ENCODE results near the gene PNPLA6. TPM values are rescaled to one million over a fixed set of nuclear protein-coding genes. Genes with fewer than 3 reads are reported as not detected.

PNPLA6 gene
- total RNA-seq: 100 to 1,000 TPM; 118 to 190 (median 125) TPM
- 60.0 TPM for total RNA-seq (2013)

GRCh38 chr19:7535047-7535997 is at the start of gene PNPLA6:
PNPLA6 (plus strand) TSS chr19:7535717; CDS start chr19:7535789, 72 bp downstream.
- Histone ChIP-seq H3K9me3 (ENCODE audit: control insufficient read depth, insufficient read depth, low read length) (no peaks in the 10 kb centered on the region), H3K27me3 (ENCODE audit: control insufficient read depth, insufficient read depth, low read length) (no peaks in the 10 kb centered on the region), H3K36me3 (ENCODE audit: control insufficient read depth, insufficient read depth, low read length) (peaks cover 9% of the 10 kb centered on the region), H3K27ac (ENCODE audit: low read length) (peak within 1 kb of the TSS; percentile 66), H3K4me1 (ENCODE audit: control insufficient read depth, insufficient read depth, low read length) (peaks cover 32% of the 10 kb centered on the region), H3K4me3 (ENCODE audit: low read length) (peak within 1 kb of the TSS; percentile 96)
- intact Hi-C loops (cut with micrococcal nuclease): no loop called here
- no peak for TF ChIP-seq CTCF (IDR thresholded peaks at IDR 0.05)
- Mint-ChIP-seq H3K4me1 (peaks cover 17 to 23% of the 10 kb centered on the region in 2 donors), H3K9me3 (no peaks in the 10 kb centered on the region), H3K27ac (peak within 1 kb of the TSS; percentile 87 to 93), H3K36me3 (no peaks in the 10 kb centered on the region), H3K4me3 (peak within 1 kb of the TSS; percentile 96), H3K27me3 (ENCODE audit: low read depth in 2 of 2) (no peaks in the 10 kb centered on the region)
- peak; percentile 85 to 95 (median 87) for ATAC-seq
- WGBS (ENCODE audit: insufficient coverage): under 1% methylated on average over 76 of the region's 76 CpGs
- DNase-seq: peak; percentile 93 to 95

- Mint-ChIP-seq H3K4me3 (no peak overlapping the region), H3K36me3 (no peaks in the 10 kb centered on the region), H3K9me3 (no peaks in the 10 kb centered on the region), H3K27me3 (ENCODE audit: low read depth in 2 of 2) (peaks cover 0 to 4% of the 10 kb centered on the region in 2 donors), H3K27ac (no peak overlapping the region), H3K4me1 (peaks cover 6 to 15% of the 10 kb centered on the region in 2 donors)
- 86% methylated on average over 2 of the region's 2 CpGs for WGBS (ENCODE audit: insufficient coverage)
- ATAC-seq (no peak), DNase-seq (no peak)
- Histone ChIP-seq H3K4me3 (ENCODE audit: low read length) (no peak overlapping the region), H3K4me1 (ENCODE audit: control insufficient read depth, insufficient read depth, low read length) (peaks cover 22% of the 10 kb centered on the region), H3K27me3 (ENCODE audit: control insufficient read depth, insufficient read depth, low read length) (no peaks in the 10 kb centered on the region), H3K27ac (ENCODE audit: low read length) (no peak overlapping the region), H3K9me3 (ENCODE audit: control insufficient read depth, insufficient read depth, low read length) (no peaks in the 10 kb centered on the region), H3K36me3 (ENCODE audit: control insufficient read depth, insufficient read depth, low read length) (no peaks in the 10 kb centered on the region)
- intact Hi-C loops (cut with micrococcal nuclease): no loop called here
- TF ChIP-seq CTCF (IDR thresholded peaks at IDR 0.05): no peak
Measured at GRCh38 chr19:7486923-7487322, 48.6 kb upstream of the PNPLA6 start.

DNA sequence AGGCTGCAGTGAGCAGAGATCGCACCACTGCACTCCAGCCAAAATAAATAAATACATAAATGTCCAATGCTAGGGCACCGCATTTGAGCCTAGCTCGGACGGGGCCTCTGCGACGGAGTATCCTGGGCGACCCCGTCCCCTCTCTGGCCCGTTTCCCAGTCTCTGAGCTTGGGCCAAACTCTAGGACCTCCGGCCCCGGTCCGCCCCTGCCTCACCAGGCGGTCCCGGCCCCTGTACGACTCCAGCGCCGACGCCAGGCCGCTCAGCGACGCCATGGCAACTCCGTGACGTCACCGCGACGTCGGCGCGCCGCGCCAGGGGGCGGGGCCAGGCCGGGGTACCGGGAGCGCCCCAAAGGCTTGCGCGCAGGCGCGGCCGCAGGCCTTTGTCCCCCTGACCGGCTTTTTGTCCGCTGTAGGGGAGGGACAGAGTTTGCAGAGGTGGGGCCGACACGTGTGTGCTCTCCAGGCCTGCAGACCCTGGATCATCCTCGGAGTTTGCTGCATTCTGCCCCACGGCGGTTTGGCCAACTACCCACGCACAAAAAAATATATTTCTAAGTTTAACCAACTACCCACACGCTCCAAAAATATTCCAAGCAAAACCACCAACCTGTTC is 46.7 kb upstream of the PNPLA6 start, which contains the start of gene PEX11G:
PEX11G (minus strand) TSS at position 300 of the 618 bp plus-strand sequence; CDS start at position 275, 25 bp downstream.
- intact Hi-C loops (cut with micrococcal nuclease): no loop called here
- Histone ChIP-seq H3K27ac (ENCODE audit: low read length) (peak within 1 kb of the TSS; percentile 72), H3K9me3 (ENCODE audit: control insufficient read depth, insufficient read depth, low read length) (no peaks in the 10 kb centered on the region), H3K4me1 (ENCODE audit: control insufficient read depth, insufficient read depth, low read length) (peaks cover 19% of the 10 kb centered on the region), H3K36me3 (ENCODE audit: control insufficient read depth, insufficient read depth, low read length) (no peaks in the 10 kb centered on the region), H3K27me3 (ENCODE audit: control insufficient read depth, insufficient read depth, low read length) (no peaks in the 10 kb centered on the region), H3K4me3 (ENCODE audit: low read length) (peak within 1 kb of the TSS; percentile 55)
- ATAC-seq: peak; percentile 91 to 96 (median 94)
- H3K4me3 Mint-ChIP-seq: peak within 1 kb of the TSS; percentile 93
- TF ChIP-seq CTCF (IDR thresholded peaks at IDR 0.05): no peak
- no peaks in the 10 kb centered on the region for H3K27me3 Mint-ChIP-seq (ENCODE audit: low read depth in 2 of 2)
- no peaks in the 10 kb centered on the region for H3K36me3 Mint-ChIP-seq
- peaks cover 11 to 22% of the 10 kb centered on the region in 2 donors for H3K4me1 Mint-ChIP-seq
- under 1% methylated on average over 49 of the region's 49 CpGs for WGBS (ENCODE audit: insufficient coverage)
- H3K9me3 Mint-ChIP-seq: no peaks in the 10 kb centered on the region
- H3K27ac Mint-ChIP-seq: peak within 1 kb of the TSS; percentile 85 to 87
- peak; percentile 95 to 96 for DNase-seq
